H7 (cell line): ENCODE results near the gene PRSS1. TPM values are rescaled to one million over a fixed set of nuclear protein-coding genes. Genes with fewer than 3 reads are reported as not detected.
A peak's percentile ranks its signal among the peaks of the same experiment; 100 is the strongest.
"Not testable (repeated sequence)": the region's sequence is repeated elsewhere in the genome, so short reads cannot be mapped to it uniquely, and the experiment has no call there.

Experiments
- DNase-seq: peaks from one replicate; pipeline ENCODE4 v3.0.0; 2012
- H3K27me3 ChIP-seq: 2 replicates; pipeline ENCODE4 v1.6.0; 2011; ENCODE audit warnings: mild to moderate bottlenecking, low read length; ENCODE audit not compliant: control insufficient read depth, insufficient read depth
- H3K36me3 ChIP-seq: replicated peaks from 2 replicates; pipeline ENCODE4 v1.5.1; 2011; ENCODE audit warnings: low read length; ENCODE audit not compliant: control insufficient read depth, insufficient read depth
- H3K4me3 ChIP-seq: 2 replicates; pipeline ENCODE4 v1.5.1; 2011; ENCODE audit warnings: low read depth, mild to moderate bottlenecking, control low read depth, low read length, moderate library complexity; ENCODE audit not compliant: insufficient read depth
- total RNA-seq: library from RNA; depleted of rRNA; stranded (reverse); fragments of >200 nt; shearing (Covaris generic); gene quantifications from 2 replicates; pipeline ENCODE4 v1.2.3, GENCODE V29; 2014; rRNA removed

PRSS1 gene
- total RNA-seq = 0.62 and 0.96 TPM in 2 replicates

GRCh38 chr7:142749218-142749993, at the start of gene PRSS1:
Gene PRSS1 (plus strand): TSS chr7:142749472. CDS start chr7:142749485, 13 bp downstream.
- no peaks in the 10 kb centered on the region for H3K27me3 ChIP-seq
- no peak within 1 kb of the TSS for H3K4me3 ChIP-seq
- H3K36me3 ChIP-seq = no peaks in the 10 kb centered on the region
- DNase-seq = no peak

GRCh38 chr7:142700935-142701334, 48.3 kb upstream of the PRSS1 start:
- not testable (repeated sequence) for H3K36me3 ChIP-seq, H3K27me3 ChIP-seq, DNase-seq, H3K4me3 ChIP-seq

GRCh38 chr7:142703655-142704305, 45.5 kb upstream of the PRSS1 start:
- no peak overlapping the region for H3K4me3 ChIP-seq
- H3K27me3 ChIP-seq = no peaks in the 10 kb centered on the region
- H3K36me3 ChIP-seq = no peaks in the 10 kb centered on the region
- no peak for DNase-seq

- H3K27me3 ChIP-seq, H3K36me3 ChIP-seq, H3K4me3 ChIP-seq, DNase-seq: not testable (repeated sequence)
Measured at GRCh38 chr7:142708726-142709125, 40.5 kb upstream of the PRSS1 start.

- no peaks in the 10 kb centered on the region for H3K27me3 ChIP-seq
- no peaks in the 10 kb centered on the region for H3K36me3 ChIP-seq
- DNase-seq = no peak
Measured at GRCh38 chr7:142709921-142710320, 39.4 kb upstream of the PRSS1 start.

GRCh38 chr7:142711196-142711595, 38.1 kb upstream of the PRSS1 start:
- H3K4me3 ChIP-seq = no peak overlapping the region
- H3K27me3 ChIP-seq = no peaks in the 10 kb centered on the region
- no peak for DNase-seq
- H3K36me3 ChIP-seq = no peaks in the 10 kb centered on the region

More at GRCh38 chr7:142709921-142710320, 39.4 kb upstream of the PRSS1 start:
- no peak overlapping the region for H3K4me3 ChIP-seq

GRCh38 chr7:142711746-142712616, 37.3 kb upstream of the PRSS1 start:
- no peaks in the 10 kb centered on the region for H3K27me3 ChIP-seq
- peak; percentile 4 for DNase-seq
- no peak overlapping the region for H3K4me3 ChIP-seq
- H3K36me3 ChIP-seq = no peaks in the 10 kb centered on the region

GRCh38 chr7:142712617-142712957, 36.7 kb upstream of the PRSS1 start:
- H3K4me3 ChIP-seq = no peak overlapping the region

GRCh38 chr7:142714375-142714774, 34.9 kb upstream of the PRSS1 start:
- no peak for DNase-seq
- H3K4me3 ChIP-seq = no peak overlapping the region
- no peaks in the 10 kb centered on the region for H3K36me3 ChIP-seq
- no peaks in the 10 kb centered on the region for H3K27me3 ChIP-seq

More at GRCh38 chr7:142712617-142712957, 36.7 kb upstream of the PRSS1 start:
- H3K36me3 ChIP-seq = no peaks in the 10 kb centered on the region
- H3K27me3 ChIP-seq = no peaks in the 10 kb centered on the region
- DNase-seq = no peak

- no peaks in the 10 kb centered on the region for H3K36me3 ChIP-seq
- H3K4me3 ChIP-seq = no peak overlapping the region
- no peak for DNase-seq
- H3K27me3 ChIP-seq = no peaks in the 10 kb centered on the region
Measured at GRCh38 chr7:142716596-142716995, 32.7 kb upstream of the PRSS1 start.

- Histone ChIP-seq H3K27me3 (no peaks in the 10 kb centered on the region), H3K4me3 (no peak overlapping the region), H3K36me3 (no peaks in the 10 kb centered on the region)
- no peak for DNase-seq
Measured at GRCh38 chr7:142717453-142717852, 31.8 kb upstream of the PRSS1 start.

GRCh38 chr7:142718313-142718712, 31.0 kb upstream of the PRSS1 start:
- Histone ChIP-seq H3K4me3 (no peak overlapping the region), H3K36me3 (no peaks in the 10 kb centered on the region), H3K27me3 (no peaks in the 10 kb centered on the region)
- DNase-seq = no peak

GRCh38 chr7:142720172-142720773, 29.0 kb upstream of the PRSS1 start:
- no peak for DNase-seq
- no peak overlapping the region for H3K4me3 ChIP-seq
- no peaks in the 10 kb centered on the region for H3K27me3 ChIP-seq
- no peaks in the 10 kb centered on the region for H3K36me3 ChIP-seq

GRCh38 chr7:142720986-142721385, 28.3 kb upstream of the PRSS1 start:
- Histone ChIP-seq H3K27me3 (no peaks in the 10 kb centered on the region), H3K4me3 (no peak overlapping the region), H3K36me3 (no peaks in the 10 kb centered on the region)
- DNase-seq = no peak
